ENCODE data around the gene TUBB2B.
"Not testable (repeated sequence)": the region's sequence is repeated elsewhere in the genome, so short reads cannot be mapped to it uniquely, and the experiment has no call there.

TUBB2B gene

DNA sequence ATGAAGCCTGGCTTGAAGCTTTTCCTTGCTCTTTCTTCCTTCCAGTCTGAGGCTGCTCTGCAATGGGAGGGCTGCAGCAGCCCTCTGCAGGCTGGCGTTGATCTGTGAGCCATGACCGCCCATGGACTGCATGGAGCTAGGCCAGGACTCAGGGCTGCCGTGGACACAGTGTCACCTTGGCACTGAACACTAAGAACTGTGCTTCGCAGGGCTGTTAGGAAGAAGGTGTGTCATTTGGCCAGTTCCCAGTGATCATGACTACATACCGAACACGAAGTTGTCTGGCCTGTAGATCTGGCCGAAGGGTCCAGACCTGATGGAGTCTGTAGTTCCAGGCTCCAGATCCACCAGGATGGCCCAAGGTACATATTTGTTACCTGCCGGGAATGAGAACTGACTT is 48.8 kb downstream of the TUBB2B start:
- not testable (repeated sequence) for DNase-seq

DNA sequence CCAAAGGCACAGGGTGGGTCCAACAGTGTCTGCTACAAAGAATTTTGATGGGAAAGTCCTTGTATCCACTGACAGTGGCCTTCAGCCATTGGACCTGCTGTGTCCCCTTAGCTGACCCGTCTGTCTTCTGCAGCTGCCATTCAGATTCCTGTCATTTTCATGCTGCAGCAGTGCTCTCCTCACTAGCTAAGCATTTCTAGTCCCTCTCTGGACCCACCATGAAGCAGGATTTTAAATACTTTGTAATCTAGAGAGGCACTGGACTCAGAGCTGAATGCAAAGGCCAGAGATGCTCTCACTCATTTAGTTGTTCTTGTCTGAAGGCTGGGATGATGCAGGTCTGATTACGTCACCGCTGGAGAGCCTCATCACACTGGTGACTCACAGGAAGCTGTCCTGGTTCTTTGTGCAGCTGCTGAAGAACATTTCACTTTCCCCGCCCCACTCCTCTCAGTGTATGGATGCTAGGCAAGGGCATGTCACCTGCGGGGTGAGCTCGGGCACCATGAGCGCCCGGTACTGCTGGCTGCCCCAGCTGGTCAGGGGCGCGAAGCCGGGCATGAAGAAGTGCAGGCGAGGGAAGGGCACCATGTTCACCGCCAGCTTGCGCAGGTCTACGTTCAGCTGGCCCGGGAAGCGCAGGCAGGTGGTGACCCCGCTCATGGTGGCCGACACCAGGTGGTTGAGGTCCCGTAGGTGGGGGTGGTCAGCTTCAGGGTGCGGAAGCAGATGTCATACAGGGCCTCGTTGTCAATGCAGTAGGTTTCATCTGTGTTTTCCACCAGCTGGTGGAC is 50.7 kb downstream of the TUBB2B start:
- peak in 1 of 4 experiments; percentile 6 for DNase-seq

DNA sequence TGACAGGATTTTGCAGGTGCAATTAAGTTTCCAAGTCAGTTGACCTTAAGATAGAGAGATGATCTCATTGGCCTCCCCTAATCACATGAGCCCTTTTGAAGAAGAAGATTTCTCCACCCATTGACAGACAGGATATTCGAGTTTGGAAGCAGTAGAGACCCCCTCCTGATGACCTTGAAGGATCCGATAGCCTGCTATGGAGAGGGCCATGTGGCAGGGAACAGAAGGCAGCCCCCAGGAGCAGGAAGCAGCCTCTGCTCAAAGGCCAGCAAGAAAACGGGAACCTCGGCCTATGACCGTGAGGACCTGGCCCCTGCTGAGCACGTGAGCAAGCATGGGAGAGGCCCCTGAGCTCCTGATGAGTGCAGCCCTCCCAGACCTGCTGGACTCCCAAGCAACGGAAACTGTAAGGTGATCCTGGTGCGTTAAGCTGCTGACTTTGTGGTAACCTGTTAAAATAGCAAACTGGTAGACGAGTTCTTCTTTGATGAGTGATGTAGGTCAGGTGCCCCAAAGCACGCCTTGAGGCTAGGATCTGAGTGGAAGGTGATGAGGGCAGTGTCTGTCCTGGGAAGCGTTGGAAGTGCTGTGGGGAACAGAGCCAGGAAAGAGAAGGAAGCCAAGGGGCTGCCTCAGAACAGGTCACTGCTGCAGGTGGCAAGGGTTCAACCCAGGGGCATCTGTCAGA is 51.6 kb downstream of the TUBB2B start:
- DNase-seq, result no peak
